ENCODE results near the gene NFIX. TPM values are rescaled to one million over a fixed set of nuclear protein-coding genes. Genes with fewer than 3 reads are reported as not detected.

NFIX gene
- total RNA-seq, 1 donor from 2014 or later = 8.4 TPM

GRCh38 chr19:13078381-13078780 is 83.1 kb downstream of the NFIX start:
- FAIRE-seq (no peak), DNase-seq (ENCODE audit: low read depth) (no peak)
- H3K36me3 Mint-ChIP-seq (ENCODE audit: low read depth, unreplicated experiment) = peaks cover 12% of the 10 kb centered on the region
- no peak overlapping the region for H3K4me3 Mint-ChIP-seq (ENCODE audit: unreplicated experiment)
- no peaks in the 10 kb centered on the region for H3K9me3 Mint-ChIP-seq (ENCODE audit: unreplicated experiment)
- TF ChIP-seq CTCF (IDR thresholded peaks at IDR 0.05; ENCODE audit: insufficient read depth, low read depth, low read length) (no peak), EZH2 (IDR thresholded peaks at IDR 0.05; ENCODE audit: insufficient read depth, low read length) (no peak)
- no peak overlapping the region for H3K27ac Mint-ChIP-seq (ENCODE audit: unreplicated experiment)
- no peak overlapping the region for H3K27ac ChIP-seq (ENCODE audit: low read depth, low read length)
- peaks cover 9% of the 10 kb centered on the region for H3K4me1 Mint-ChIP-seq (ENCODE audit: low read depth, unreplicated experiment)
- no peak overlapping the region for H3K9ac ChIP-seq (ENCODE audit: low read length)
- H3K4me2 ChIP-seq (ENCODE audit: low read length) = no peak overlapping the region
- peaks cover under 1% of the 10 kb centered on the region for H3K36me3 ChIP-seq (ENCODE audit: insufficient read depth, low read length)
- H3K27me3 Mint-ChIP-seq (ENCODE audit: low read depth, unreplicated experiment) = peaks cover 57% of the 10 kb centered on the region
- H2AFZ ChIP-seq (ENCODE audit: low read depth, low read length) = no peak overlapping the region
- no peaks in the 10 kb centered on the region for H3K9me3 ChIP-seq (ENCODE audit: insufficient read depth, low read depth, low read length)
- no peak overlapping the region for H3K4me3 ChIP-seq (ENCODE audit: insufficient read depth, low read depth, low read length)
- H3K27me3 ChIP-seq (ENCODE audit: insufficient read depth, low read length) = no peaks in the 10 kb centered on the region
- no peaks in the 10 kb centered on the region for H3K79me2 ChIP-seq (ENCODE audit: insufficient read depth, low read length)
- H4K20me1 ChIP-seq (ENCODE audit: insufficient read depth, low read length) = peaks cover 34% of the 10 kb centered on the region
- peaks cover 30% of the 10 kb centered on the region for H3K4me1 ChIP-seq (ENCODE audit: insufficient read depth, low read length)

GRCh38 chr19:13078897-13079541 is 83.7 kb downstream of the NFIX start:
- Histone ChIP-seq H3K27ac (ENCODE audit: low read depth, low read length) (no peak overlapping the region), H2AFZ (ENCODE audit: low read depth, low read length) (no peak overlapping the region), H3K79me2 (ENCODE audit: insufficient read depth, low read length) (no peaks in the 10 kb centered on the region), H3K9ac (ENCODE audit: low read length) (peak overlapping the region; percentile 41), H4K20me1 (ENCODE audit: insufficient read depth, low read length) (peaks cover 35% of the 10 kb centered on the region), H3K9me3 (ENCODE audit: insufficient read depth, low read depth, low read length) (no peaks in the 10 kb centered on the region), H3K4me2 (ENCODE audit: low read length) (peak overlapping the region; percentile 44), H3K27me3 (ENCODE audit: insufficient read depth, low read length) (no peaks in the 10 kb centered on the region), H3K4me1 (ENCODE audit: insufficient read depth, low read length) (peaks cover 30% of the 10 kb centered on the region), H3K4me3 (ENCODE audit: insufficient read depth, low read depth, low read length) (no peak overlapping the region), H3K36me3 (ENCODE audit: insufficient read depth, low read length) (no peaks in the 10 kb centered on the region)
- no peak overlapping the region for H3K4me3 Mint-ChIP-seq (ENCODE audit: unreplicated experiment)
- H3K4me1 Mint-ChIP-seq (ENCODE audit: low read depth, unreplicated experiment) = peaks cover 9% of the 10 kb centered on the region
- peaks cover 58% of the 10 kb centered on the region for H3K27me3 Mint-ChIP-seq (ENCODE audit: low read depth, unreplicated experiment)
- DNase-seq (ENCODE audit: low read depth) = no peak
- no peak overlapping the region for H3K27ac Mint-ChIP-seq (ENCODE audit: unreplicated experiment)
- peaks cover 12% of the 10 kb centered on the region for H3K36me3 Mint-ChIP-seq (ENCODE audit: low read depth, unreplicated experiment)
- H3K9me3 Mint-ChIP-seq (ENCODE audit: unreplicated experiment) = no peaks in the 10 kb centered on the region
- TF ChIP-seq CTCF (IDR thresholded peaks at IDR 0.05; ENCODE audit: insufficient read depth, low read depth, low read length) = no peak
- TF ChIP-seq EZH2 (IDR thresholded peaks at IDR 0.05; ENCODE audit: insufficient read depth, low read length) = no peak
- FAIRE-seq = no peak

GRCh38 chr19:13079542-13079986 is 84.3 kb downstream of the NFIX start:
- no peak for TF ChIP-seq CTCF (IDR thresholded peaks at IDR 0.05; ENCODE audit: insufficient read depth, low read depth, low read length)
- TF ChIP-seq EZH2 (IDR thresholded peaks at IDR 0.05; ENCODE audit: insufficient read depth, low read length) = no peak
- Histone ChIP-seq H3K27me3 (ENCODE audit: insufficient read depth, low read length) (no peaks in the 10 kb centered on the region), H2AFZ (ENCODE audit: low read depth, low read length) (no peak overlapping the region), H3K9me3 (ENCODE audit: insufficient read depth, low read depth, low read length) (no peaks in the 10 kb centered on the region), H3K4me1 (ENCODE audit: insufficient read depth, low read length) (peaks cover 30% of the 10 kb centered on the region), H3K4me3 (ENCODE audit: insufficient read depth, low read depth, low read length) (no peak overlapping the region), H4K20me1 (ENCODE audit: insufficient read depth, low read length) (peaks cover 31% of the 10 kb centered on the region), H3K9ac (ENCODE audit: low read length) (peak overlapping the region; percentile 41), H3K79me2 (ENCODE audit: insufficient read depth, low read length) (no peaks in the 10 kb centered on the region), H3K4me2 (ENCODE audit: low read length) (peak overlapping the region; percentile 44), H3K27ac (ENCODE audit: low read depth, low read length) (no peak overlapping the region), H3K36me3 (ENCODE audit: insufficient read depth, low read length) (no peaks in the 10 kb centered on the region)
- Mint-ChIP-seq H3K9me3 (ENCODE audit: unreplicated experiment) (no peaks in the 10 kb centered on the region), H3K4me3 (ENCODE audit: unreplicated experiment) (no peak overlapping the region), H3K27me3 (ENCODE audit: low read depth, unreplicated experiment) (peaks cover 56% of the 10 kb centered on the region), H3K36me3 (ENCODE audit: low read depth, unreplicated experiment) (peaks cover 13% of the 10 kb centered on the region), H3K27ac (ENCODE audit: unreplicated experiment) (no peak overlapping the region), H3K4me1 (ENCODE audit: low read depth, unreplicated experiment) (peaks cover 9% of the 10 kb centered on the region)
- DNase-seq (ENCODE audit: low read depth) (no peak), FAIRE-seq (no peak)

All from astrocyte (in vitro differentiated cells and primary cell).